ENCODE measurements around the gene MACIR.

DNA sequence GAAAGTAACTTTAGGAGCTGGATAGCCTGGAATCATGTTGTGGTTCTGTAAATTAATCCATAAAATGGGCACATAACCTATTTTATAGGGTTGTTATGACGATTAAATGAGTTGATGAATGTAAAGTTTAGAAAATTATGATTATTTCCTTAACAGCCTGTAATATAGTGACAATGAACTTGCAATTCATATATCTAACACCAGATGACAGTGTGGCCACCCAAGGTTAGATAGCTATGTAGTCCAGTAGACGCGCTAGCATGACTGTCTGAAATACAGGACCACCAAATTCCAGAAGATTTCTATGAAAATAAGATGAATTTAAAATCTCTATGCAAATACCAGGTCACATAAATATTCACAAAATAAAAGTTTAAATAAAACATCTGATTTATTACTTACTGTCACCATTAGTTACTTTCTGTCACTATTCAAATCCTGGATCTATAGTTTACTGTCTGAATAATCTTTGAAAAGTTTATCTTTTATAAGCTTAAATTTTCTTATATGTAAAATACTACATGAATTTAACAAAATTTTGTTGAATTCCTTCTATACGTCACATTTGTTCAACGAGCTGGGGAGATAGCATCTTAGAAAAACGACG is 26.1 kb upstream of the MACIR start:
- TF ChIP-seq MCM3 (IDR thresholded peaks at IDR 0.05) (no peak), ZNF263 (CRISPR knock-in tag; IDR thresholded peaks at IDR 0.05; ENCODE audit: borderline replicate concordance) (no peak)
- TF ChIP-seq, protein P1, sequence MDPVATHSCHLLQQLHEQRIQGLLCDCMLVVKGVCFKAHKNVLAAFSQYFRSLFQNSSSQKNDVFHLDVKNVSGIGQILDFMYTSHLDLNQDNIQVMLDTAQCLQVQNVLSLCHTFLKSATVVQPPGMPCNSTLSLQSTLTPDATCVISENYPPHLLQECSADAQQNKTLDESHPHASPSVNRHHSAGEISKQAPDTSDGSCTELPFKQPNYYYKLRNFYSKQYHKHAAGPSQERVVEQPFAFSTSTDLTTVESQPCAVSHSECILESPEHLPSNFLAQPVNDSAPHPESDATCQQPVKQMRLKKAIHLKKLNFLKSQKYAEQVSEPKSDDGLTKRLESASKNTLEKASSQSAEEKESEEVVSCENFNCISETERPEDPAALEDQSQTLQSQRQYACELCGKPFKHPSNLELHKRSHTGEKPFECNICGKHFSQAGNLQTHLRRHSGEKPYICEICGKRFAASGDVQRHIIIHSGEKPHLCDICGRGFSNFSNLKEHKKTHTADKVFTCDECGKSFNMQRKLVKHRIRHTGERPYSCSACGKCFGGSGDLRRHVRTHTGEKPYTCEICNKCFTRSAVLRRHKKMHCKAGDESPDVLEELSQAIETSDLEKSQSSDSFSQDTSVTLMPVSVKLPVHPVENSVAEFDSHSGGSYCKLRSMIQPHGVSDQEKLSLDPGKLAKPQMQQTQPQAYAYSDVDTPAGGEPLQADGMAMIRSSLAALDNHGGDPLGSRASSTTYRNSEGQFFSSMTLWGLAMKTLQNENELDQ (CRISPR knock-in tag; IDR thresholded peaks at IDR 0.05; ENCODE audit: borderline replicate concordance): no peak
